Stimulated activated CD4-positive, alpha-beta T cell treated with anti-CD3 and anti-CD28 coated beads, Interleukin-12 subunit alpha, Interleukin-12 subunit beta, amount 100 ng/mL, for 48 hours (primary cell): ENCODE data around the gene BRD4.
A peak's percentile ranks its signal among the peaks of the same experiment; 100 is the strongest.

ENCODE experiments used
- DNase-seq, 3 donors: peaks; one replicate each; pipeline ENCODE4 v3.0.0-alpha.2; 2020; ENCODE audit warnings: low read depth in 2 of 3, low spot score in 1 of 3

The BRD4 gene

DNA sequence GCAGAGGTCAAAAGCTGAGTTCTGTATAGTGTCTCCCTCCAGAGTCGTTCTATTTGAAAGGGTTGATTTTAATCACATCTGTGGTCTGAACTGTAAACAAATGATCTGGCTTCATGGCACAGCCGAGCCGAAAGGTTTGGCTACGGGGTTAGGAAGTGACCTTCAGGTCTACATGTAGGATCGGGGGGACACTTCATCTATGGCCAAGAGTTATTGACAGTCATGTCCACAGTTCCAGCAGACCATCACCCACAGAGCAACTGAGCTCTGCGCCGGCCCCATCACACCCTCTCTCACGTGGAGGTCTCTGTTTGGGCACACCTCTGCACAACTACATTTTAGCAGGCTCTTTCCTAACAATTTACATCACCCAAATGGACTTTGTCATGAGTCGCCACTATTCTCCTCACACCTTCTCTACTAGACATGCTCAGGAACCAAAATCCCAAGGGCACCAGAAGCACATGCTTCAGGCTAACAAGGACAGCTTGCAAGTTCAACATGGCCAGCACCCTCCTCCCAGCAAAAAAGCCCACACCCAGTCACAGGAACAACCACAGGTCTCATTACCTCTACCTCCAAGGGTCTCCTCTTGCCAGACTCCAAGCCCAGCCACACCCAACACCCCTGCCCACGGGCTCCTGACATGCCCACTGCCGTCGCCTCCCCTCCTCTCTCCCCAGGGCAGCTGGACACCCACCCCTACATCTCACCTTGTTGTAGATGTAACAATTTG lies 64.0 kb downstream of the BRD4 start:
- no peak for DNase-seq

DNA sequence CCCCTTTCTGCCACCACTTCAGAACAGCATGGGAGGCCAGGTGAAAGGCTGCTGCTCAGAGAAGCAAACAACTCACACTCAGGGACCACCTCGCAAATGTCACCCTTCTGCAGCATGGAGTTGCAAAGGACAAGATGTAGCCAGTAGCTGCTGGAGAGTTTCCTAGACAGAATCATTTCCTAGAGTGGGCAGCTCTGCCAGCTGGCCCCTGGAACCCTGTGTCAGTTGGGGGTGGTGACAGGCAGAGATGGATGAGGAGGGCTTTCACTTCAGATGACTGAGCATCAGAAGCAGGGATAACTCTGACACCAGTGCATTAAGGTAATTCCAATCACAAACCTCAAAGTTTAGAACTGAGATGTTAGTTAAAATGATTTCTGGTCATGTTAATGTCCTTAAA lies 65.7 kb downstream of the BRD4 start:
- DNase-seq: no peak

GRCh38 chr19:15265850-15266248 lies 66.5 kb downstream of the BRD4 start:
- DNase-seq: no peak

DNA sequence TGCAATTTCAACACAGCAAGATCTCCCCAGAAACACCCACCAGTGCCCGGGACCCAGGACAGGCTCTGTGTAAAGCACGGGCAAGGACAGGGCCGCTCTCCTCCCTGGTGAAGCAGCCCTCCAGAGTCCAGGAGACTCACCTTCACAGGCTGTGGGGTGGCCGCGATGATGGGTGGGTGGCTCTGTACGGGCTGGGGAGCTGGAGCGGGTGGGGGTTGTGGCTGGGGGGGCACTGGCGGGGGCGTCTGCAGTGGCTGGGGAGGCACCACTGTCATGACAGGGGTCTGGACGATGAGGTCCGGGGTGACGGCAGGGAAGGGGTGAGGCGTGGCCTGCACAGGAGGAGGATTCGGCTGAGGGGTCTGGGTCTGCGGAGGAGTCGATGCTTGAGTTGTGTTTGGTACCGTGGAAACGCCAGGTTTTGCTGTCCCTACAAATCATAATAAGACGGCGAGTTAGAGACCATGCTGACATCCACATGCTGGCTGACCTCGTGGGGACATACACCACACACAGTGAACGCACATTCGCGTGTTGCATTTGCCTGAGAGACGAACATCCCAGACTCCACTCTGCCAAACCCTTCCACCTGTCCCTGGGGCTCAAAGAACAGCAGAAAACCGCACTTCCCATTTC lies 67.0 kb downstream of the BRD4 start:
- no peak for DNase-seq

- no peak for DNase-seq
Measured at GRCh38 chr19:15264933-15265206, 67.5 kb downstream of the BRD4 start.

DNA sequence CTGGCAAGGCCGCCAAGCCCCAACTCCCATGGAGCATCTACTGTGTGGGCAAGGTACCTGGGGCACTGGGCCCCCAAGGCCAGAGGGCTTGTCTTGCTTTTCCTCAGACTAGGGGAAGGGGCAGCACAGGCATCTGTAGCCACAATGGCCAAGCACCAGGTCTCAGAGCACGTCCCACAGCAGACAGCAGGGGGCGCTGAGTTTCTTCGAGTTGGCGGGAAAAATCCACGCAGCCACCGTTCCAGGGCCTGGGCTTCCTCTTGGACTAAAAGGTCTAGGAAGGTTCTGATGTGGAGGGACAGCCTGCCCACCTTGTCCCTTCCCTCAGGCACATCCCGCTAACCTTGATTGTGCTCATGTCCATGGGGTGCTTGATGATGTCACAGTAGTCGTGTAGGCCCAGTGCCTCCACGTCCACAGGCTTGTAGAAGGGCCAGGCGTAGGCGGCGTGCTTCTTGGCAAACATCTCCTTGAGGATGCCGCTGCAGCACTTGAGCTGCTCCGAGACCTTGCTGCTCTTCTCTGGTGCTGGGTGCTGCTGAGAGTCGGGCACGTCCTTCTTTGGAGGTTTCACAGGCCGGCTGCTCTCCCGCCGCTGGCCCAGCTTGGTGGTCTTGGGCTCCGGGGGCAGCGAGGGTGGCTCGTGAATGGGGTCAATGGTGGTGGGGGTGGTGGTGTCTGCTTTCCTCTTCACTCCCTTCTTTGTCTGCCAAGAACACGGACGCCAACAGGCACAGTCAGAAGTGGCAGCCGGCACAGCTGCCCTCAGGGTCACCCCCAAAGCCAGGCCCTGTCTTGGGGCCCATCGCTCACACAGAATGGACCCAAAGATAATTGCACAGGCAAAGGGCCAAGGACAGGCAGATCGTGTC lies 68.0 kb downstream of the BRD4 start:
- peak; percentile 44 to 71 (median 57) for DNase-seq

- no peak for DNase-seq
Measured at GRCh38 chr19:15263361-15263985, 68.9 kb downstream of the BRD4 start.

DNA sequence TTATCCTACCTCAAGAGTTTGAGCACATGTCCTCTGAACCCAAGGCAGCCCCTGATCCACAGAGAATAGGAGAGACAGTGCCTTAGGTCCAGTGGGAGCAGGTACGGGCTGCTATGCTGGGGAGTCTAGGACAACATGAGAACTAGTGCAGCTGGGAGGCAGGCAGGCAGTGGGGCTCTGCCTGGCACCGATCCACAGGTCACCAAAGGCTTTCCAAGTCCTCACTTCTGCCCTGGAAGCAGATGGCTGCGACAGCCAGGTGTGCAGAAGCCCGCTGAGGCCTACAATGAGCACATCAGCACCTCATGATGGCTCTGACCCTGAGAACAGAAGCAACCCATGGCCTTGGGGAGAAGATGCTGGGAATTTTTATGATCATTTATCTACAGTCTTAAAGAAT lies 70.3 kb downstream of the BRD4 start:
- no peak for DNase-seq

GRCh38 chr19:15260939-15261338 lies 71.4 kb downstream of the BRD4 start:
- no peak for DNase-seq

- no peak for DNase-seq
Measured at GRCh38 chr19:15259907-15260306, 72.4 kb downstream of the BRD4 start.

DNA sequence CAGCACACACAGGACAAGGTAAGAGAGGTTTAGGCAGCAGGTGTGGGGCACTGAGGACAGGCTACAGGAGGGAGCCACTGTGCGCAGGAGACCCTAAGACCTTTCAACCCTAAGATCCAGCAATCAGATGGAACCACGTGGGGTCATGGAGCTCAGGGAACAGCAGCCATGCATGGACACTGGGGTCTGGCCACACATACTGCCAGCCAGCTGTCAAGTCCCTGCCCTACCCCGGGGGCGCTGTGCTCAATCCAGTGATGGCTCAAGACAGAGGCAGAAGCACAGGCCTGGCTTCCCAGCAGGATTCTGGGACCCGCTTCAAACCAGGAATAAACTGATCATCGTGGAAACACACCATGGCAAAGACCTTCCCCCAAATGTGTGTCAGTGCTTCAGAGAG lies 74.6 kb downstream of the BRD4 start:
- no peak for DNase-seq

- no peak for DNase-seq
Measured at GRCh38 chr19:15256708-15257331, 75.5 kb downstream of the BRD4 start.

DNA sequence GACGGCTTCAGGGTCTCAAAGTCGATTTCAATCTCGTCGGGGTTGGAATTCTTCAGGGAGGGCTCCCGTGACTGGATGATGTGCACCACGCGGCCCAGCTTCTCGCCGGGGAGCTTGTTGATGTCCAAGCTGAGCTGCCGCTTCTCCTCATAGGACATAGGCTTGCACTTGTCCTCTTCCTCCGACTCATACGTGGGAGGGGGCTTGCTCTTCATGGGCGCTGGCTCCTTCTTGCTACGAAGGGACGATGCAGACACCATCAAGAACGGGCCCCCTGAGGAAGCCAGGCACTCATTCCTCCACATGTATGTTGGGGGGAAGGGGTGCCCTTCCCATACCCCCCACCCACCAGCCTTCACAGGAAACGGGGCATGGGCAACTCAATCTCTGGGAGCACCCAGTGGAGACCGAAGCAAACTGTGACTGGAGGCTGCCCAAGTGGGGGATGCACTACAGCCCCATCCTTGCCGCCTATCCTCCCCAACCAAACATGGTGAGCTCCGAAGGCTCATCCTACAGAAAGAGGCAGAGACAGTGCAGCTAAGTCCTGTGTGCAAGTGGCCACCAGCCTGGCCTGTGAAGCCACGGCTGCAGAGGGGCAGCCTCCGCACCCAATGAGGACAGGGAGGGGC lies 76.9 kb downstream of the BRD4 start:
- no peak for DNase-seq

- DNase-seq: no peak
Measured at GRCh38 chr19:15254547-15254946, 77.8 kb downstream of the BRD4 start.

DNA sequence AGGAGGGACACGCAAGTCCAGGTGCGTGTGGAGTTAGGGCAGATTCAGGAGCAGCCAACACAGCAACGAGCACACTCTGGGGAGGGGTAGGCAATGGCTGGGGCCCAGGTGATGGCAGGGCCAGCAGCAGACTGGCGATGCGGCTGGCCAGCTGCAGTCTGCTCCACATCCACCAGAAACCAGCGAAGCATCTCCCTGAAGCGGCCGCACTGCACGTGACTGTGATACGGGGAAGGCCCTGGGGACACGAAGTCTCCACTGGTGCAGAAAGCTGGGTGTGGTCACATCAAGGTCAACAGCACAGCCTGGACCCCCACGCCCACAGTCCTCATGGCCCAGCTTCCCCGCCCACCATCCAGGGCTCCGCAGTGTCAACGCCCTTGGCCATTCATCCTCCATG lies 78.8 kb downstream of the BRD4 start:
- DNase-seq: no peak

GRCh38 chr19:15253061-15253460 lies 79.3 kb downstream of the BRD4 start:
- DNase-seq: no peak

DNA sequence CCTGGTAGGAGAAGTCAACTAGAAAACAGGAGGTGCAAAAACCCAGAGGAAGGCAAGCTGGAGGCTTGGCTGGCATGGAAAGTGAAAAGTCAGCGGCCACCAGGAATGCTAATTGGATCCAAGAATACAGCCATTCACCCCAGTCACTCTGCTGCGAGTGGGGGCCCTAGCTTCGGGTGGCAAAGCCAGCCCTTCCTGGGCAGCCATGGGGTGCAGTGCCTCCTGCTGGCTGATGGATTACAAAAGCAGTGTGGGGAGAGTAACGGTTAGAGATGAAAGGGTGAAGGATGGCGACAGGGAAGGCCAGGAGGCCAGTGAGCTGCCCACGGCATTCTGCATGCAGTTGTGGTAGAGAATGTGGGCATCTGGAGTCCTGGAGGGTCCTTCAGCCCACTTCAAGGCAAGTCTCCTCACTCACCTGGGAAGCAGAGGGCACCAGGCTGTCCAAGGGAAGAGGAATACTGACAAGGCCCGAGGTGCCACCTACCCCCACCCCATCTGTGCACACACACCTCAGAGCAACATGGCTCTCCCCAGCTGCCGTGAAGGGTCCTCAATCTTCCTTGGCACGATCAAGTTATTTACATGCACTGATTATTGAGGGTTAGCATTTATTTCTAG lies 79.8 kb downstream of the BRD4 start:
- no peak for DNase-seq

- DNase-seq: no peak
Measured at GRCh38 chr19:15251749-15252397, 80.5 kb downstream of the BRD4 start.

DNA sequence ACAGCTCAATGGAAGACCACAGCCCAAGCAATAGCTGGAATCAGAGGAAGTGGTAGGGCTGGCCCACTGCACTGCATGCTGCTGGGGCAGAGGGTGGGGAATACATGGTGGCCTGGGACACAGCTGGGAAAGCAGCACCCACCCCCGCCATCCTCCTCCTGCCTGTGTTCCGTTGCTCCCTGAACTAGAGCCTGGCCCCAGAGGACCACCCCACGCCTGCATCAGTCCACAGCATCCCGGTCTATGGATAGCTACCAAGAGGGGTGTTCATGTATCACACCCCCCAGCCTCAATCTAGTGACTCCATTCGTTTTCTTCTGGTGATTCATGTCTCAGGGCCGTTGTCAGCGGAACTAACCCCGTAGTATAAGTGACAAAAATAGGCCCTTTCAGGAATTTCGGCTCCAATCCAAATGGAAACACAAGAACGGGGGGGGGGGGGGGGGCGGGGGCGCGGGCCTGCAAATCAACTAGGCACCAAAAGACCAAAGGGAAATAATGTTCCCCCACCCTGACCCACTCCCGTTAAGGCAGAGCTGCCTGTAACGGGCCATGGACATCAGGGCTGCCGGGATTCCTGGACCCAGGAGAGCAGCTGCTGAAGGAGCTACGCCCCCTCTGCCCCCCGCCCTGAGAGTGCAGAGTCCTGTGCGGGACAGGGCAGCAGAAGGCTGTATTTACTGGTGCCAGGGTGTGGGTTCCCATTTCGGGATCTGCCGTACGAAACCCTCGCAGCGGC lies 81.2 kb downstream of the BRD4 start:
- no peak for DNase-seq
